PC-3 (cell line): ENCODE results near the gene RBM20. TPM values are rescaled to one million over a fixed set of nuclear protein-coding genes. Genes with fewer than 3 reads are reported as not detected.
A peak's percentile ranks its signal among the peaks of the same experiment; 100 is the strongest.

ENCODE experiments used
- ATAC-seq: fragments of 200-7000 bp; cut with Tn5 transposase; 2 replicates; pipeline ENCODE4 v1.9.1; 2020; ENCODE audit warnings: mild to moderate bottlenecking, moderate library complexity
- BruUV-seq: library from RNA; stranded (reverse); fragments of 400-500 nt; replicated peaks from 2 replicates; lab custom pipeline; 2021; lab: Mats Ljungman, UMichigan
- CTCF ChIA-PET: fragments of 300-600 bp; sonication (Branson Sonifier 250); formaldehyde crosslinking; loops from one replicate; lab custom pipeline; 2022; ENCODE audit warnings: antibody characterized with exemption; lab: Charles Lee
- POLR2A ChIA-PET: fragments of 300-600 bp; sonication (Branson Sonifier 250); formaldehyde crosslinking; loops from one replicate; lab custom pipeline; 2022; ENCODE audit warnings: antibody characterized with exemption; ENCODE audit not compliant: unreplicated experiment; lab: Charles Lee
- DNase-seq: peaks from one replicate; pipeline ENCODE4 v3.0.0-alpha.2; 2015
- H2AFZ ChIP-seq: fragments of 300-600 bp; sonication (generic); 2 replicates; pipeline ENCODE4 v1.6.0; 2016; ENCODE audit warnings: antibody characterized with exemption, low read length
- H3F3A ChIP-seq: fragments of 300-600 bp; sonication (generic); one replicate; pipeline ENCODE4 v1.6.0; 2017; ENCODE audit warnings: antibody characterized with exemption, low read length, control low read depth, mild to moderate bottlenecking; ENCODE audit not compliant: unreplicated experiment
- H3K27ac ChIP-seq: fragments of 300-600 bp; sonication (generic); 2 replicates; pipeline ENCODE4 v1.5.1; 2016; ENCODE audit warnings: mild to moderate bottlenecking, low read length
- H3K27me3 ChIP-seq: fragments of 300-600 bp; sonication (generic); 2 replicates; pipeline ENCODE4 v1.6.1; 2016; ENCODE audit warnings: low read length, mixed read lengths
- H3K36me3 ChIP-seq: fragments of 300-600 bp; sonication (generic); 2 replicates; pipeline ENCODE4 v1.6.1; 2016; ENCODE audit warnings: low read depth, mixed run types, low read length, mixed read lengths
- H3K4me1 ChIP-seq: fragments of 300-600 bp; sonication (generic); 2 replicates; pipeline ENCODE4 v1.5.1; 2016; ENCODE audit warnings: low read length; ENCODE audit not compliant: insufficient read depth
- H3K4me2 ChIP-seq: fragments of 300-600 bp; sonication (generic); 2 replicates; pipeline ENCODE4 v1.6.0; 2016; ENCODE audit warnings: low read length
- H3K4me3 ChIP-seq: fragments of 300-600 bp; sonication (generic); 2 replicates; pipeline ENCODE4 v1.5.1; 2016; ENCODE audit warnings: mild to moderate bottlenecking, low read length, mixed read lengths
- H3K79me2 ChIP-seq: fragments of 300-600 bp; sonication (generic); 2 replicates; pipeline ENCODE4 v1.6.1; 2017; ENCODE audit warnings: low read length, mixed read lengths
- H3K9ac ChIP-seq: fragments of 300-600 bp; sonication (generic); 2 replicates; pipeline ENCODE4 v1.6.0; 2016; ENCODE audit warnings: mild to moderate bottlenecking, low read length
- H3K9me2 ChIP-seq: fragments of 300-600 bp; sonication (generic); replicated peaks from 2 replicates; pipeline ENCODE4 v1.6.1; 2016; ENCODE audit warnings: mixed run types, low read length, mixed read lengths
- H3K9me3 ChIP-seq: fragments of 300-600 bp; sonication (generic); 2 replicates; pipeline ENCODE4 v1.6.1; 2016; ENCODE audit warnings: low read length, mixed read lengths
- H4K20me1 ChIP-seq: fragments of 300-600 bp; sonication (generic); 2 replicates; pipeline ENCODE4 v1.6.1; 2016; ENCODE audit warnings: low read length, mixed read lengths
- EZH2 ChIP-seq: fragments of 300-600 bp; sonication (generic); IDR thresholded peaks from one replicate; pipeline ENCODE4 v1.6.1; 2017; ENCODE audit warnings: antibody characterized with exemption, mild to moderate bottlenecking, low read length; ENCODE audit not compliant: unreplicated experiment
- EZH2phosphoT487 ChIP-seq: fragments of 300-600 bp; sonication (generic); IDR thresholded peaks from 2 replicates; pipeline ENCODE4 v1.6.1; 2018; ENCODE audit warnings: mild to moderate bottlenecking, antibody characterized with exemption, low read length, borderline replicate concordance
- intact Hi-C: fragments of 100-400 bp; cut with micrococcal nuclease; formaldehyde crosslinking; loops from 2 replicates; pipeline ENCODE4 v1.9.0; 2023
- total RNA-seq: library from RNA; depleted of rRNA; stranded (reverse); fragments of >200 nt; gene quantifications from 2 replicates; pipeline ENCODE4 v1.2.3, GENCODE V29; 2014
- TF ChIP-seq, protein P1 (sequence below): fragments of 300-600 bp; sonication (generic); conservative IDR thresholded peaks from 2 replicates; pipeline ENCODE4 v1.5.1; 2017; ENCODE audit warnings: antibody characterized with exemption, low read depth, mild to moderate bottlenecking, low read length

RBM20 gene
- total RNA-seq, 1 experiment from 2014 or later = 0.40 TPM

DNA sequence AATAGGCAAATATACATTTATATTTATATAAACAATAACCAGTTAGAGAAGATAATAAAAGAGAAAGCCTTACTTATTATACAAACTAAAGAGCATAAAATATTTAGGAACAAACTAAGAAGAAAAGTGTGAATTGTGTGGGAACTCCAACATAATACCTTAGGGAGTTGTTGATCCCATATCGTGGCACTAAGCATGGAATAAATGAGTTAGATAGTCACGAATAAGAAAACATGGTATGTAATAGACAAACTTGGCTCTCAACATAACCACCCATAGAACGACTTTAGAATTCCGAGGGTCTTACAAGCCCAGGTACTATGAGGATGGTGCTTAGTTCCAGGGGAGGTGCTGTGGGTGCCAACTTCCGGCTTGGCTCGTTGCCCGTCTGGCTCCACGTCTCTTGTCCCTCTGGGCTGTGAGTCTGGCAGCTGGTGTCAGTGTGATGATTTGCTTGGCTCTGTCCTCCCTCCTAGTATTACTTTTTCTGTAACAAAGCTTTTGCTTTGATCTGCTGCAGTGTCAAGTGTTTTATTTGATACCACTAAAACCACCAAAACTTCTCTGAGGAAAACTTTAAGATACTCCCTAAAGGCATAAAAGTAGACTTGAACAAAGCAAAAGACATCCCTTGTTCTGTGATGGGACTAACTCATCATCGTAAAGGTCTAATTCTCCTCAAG, 9.5 kb upstream of the RBM20 start:
- DNase-seq (peak; percentile 34), ATAC-seq (peak; percentile 74)
- Histone ChIP-seq H3K9ac (no peak overlapping the region), H3K36me3 (no peaks in the 10 kb centered on the region), H3K9me2 (no peaks in the 10 kb centered on the region), H3K27me3 (no peaks in the 10 kb centered on the region), H3K4me1 (peaks cover 20% of the 10 kb centered on the region), H4K20me1 (no peaks in the 10 kb centered on the region), H2AFZ (0 out of 2 replicates have a peak overlapping the region, but pooled peaks have one; percentile 18), H3K9me3 (no peaks in the 10 kb centered on the region), H3K4me3 (no peak overlapping the region), H3K79me2 (no peaks in the 10 kb centered on the region), H3K27ac (no peak overlapping the region), H3F3A (peaks cover 5% of the 10 kb centered on the region), H3K4me2 (peak overlapping the region; percentile 67)
- no TSS peak for BruUV-seq
- ChIA-PET POLR2A (interaction anchor here (0.6 kb wide), 1 partner anchor 9 kb away, joined by 4 read pairs; the partner anchor contains the start of gene RBM20), CTCF (no interaction called here)
- intact Hi-C loops = no loop called here
- no peak for TF ChIP-seq EZH2
- TF ChIP-seq, protein P1, sequence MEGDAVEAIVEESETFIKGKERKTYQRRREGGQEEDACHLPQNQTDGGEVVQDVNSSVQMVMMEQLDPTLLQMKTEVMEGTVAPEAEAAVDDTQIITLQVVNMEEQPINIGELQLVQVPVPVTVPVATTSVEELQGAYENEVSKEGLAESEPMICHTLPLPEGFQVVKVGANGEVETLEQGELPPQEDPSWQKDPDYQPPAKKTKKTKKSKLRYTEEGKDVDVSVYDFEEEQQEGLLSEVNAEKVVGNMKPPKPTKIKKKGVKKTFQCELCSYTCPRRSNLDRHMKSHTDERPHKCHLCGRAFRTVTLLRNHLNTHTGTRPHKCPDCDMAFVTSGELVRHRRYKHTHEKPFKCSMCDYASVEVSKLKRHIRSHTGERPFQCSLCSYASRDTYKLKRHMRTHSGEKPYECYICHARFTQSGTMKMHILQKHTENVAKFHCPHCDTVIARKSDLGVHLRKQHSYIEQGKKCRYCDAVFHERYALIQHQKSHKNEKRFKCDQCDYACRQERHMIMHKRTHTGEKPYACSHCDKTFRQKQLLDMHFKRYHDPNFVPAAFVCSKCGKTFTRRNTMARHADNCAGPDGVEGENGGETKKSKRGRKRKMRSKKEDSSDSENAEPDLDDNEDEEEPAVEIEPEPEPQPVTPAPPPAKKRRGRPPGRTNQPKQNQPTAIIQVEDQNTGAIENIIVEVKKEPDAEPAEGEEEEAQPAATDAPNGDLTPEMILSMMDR = no peak
- TF ChIP-seq EZH2phosphoT487 = no peak

- no peak overlapping the region for H3K4me2 ChIP-seq
- H3K4me1 ChIP-seq = peaks cover 17% of the 10 kb centered on the region
- intact Hi-C loops = no loop called here
- no peaks in the 10 kb centered on the region for H4K20me1 ChIP-seq
- H3K9me2 ChIP-seq = no peaks in the 10 kb centered on the region
- no peaks in the 10 kb centered on the region for H3F3A ChIP-seq
- BruUV-seq = no TSS peak
- H3K4me3 ChIP-seq = no peak overlapping the region
- H3K9me3 ChIP-seq = no peaks in the 10 kb centered on the region
- no peaks in the 10 kb centered on the region for H3K36me3 ChIP-seq
- no peak overlapping the region for H2AFZ ChIP-seq
- no peak for TF ChIP-seq EZH2
- no peak for TF ChIP-seq EZH2phosphoT487
- TF ChIP-seq, protein P1 = no peak
- no peak overlapping the region for H3K27ac ChIP-seq
- no peak for ATAC-seq
- H3K9ac ChIP-seq = no peak overlapping the region
- ChIA-PET POLR2A (no interaction called here), CTCF (no interaction called here)
- H3K27me3 ChIP-seq = no peaks in the 10 kb centered on the region
- no peaks in the 10 kb centered on the region for H3K79me2 ChIP-seq
- no peak for DNase-seq
These were observed 7.6 kb upstream of the RBM20 start for GRCh38 chr10:110636572-110636931.

GRCh38 chr10:110636932-110637557, 7.1 kb upstream of the RBM20 start:
- Histone ChIP-seq H3K9me3 (no peaks in the 10 kb centered on the region), H3K79me2 (no peaks in the 10 kb centered on the region), H3F3A (no peaks in the 10 kb centered on the region), H3K36me3 (no peaks in the 10 kb centered on the region), H3K4me1 (peaks cover 20% of the 10 kb centered on the region), H4K20me1 (no peaks in the 10 kb centered on the region), H2AFZ (no peak overlapping the region), H3K27me3 (no peaks in the 10 kb centered on the region), H3K4me2 (no peak overlapping the region), H3K9ac (no peak overlapping the region), H3K9me2 (no peaks in the 10 kb centered on the region), H3K27ac (no peak overlapping the region), H3K4me3 (no peak overlapping the region)
- intact Hi-C loops = no loop called here
- ChIA-PET POLR2A (no interaction called here), CTCF (interaction anchor here (0.7 kb wide), 1 partner anchor 332 kb away, joined by 23 read pairs; the partner anchor contains the start of gene SMNDC1)
- no TSS peak for BruUV-seq
- TF ChIP-seq, protein P1 = no peak
- TF ChIP-seq EZH2phosphoT487 (no peak), EZH2 (no peak)
- ATAC-seq (no peak), DNase-seq (no peak)
